ENCODE results near the gene TRAPPC3. TPM values are rescaled to one million over a fixed set of nuclear protein-coding genes. Genes with fewer than 3 reads are reported as not detected.
A peak's percentile ranks its signal among the peaks of the same experiment; 100 is the strongest.

TRAPPC3 gene
- total RNA-seq, 4 donors from 2014 or later: 101 to 156 (median 148) TPM

GRCh38 chr1:36175137-36176095, 26.1 kb upstream of the TRAPPC3 start:
- 72 to 77% methylated on average over 6 to 11 of the region's 11 CpGs for WGBS, 2 donors
- no peaks in the 10 kb centered on the region for H3K9me3 ChIP-seq
- H3K27ac ChIP-seq: peak overlapping the region; percentile 60 to 85 (median 63)
- peak; percentile 62 to 65 for DNase-seq
- peaks cover 27 to 31% of the 10 kb centered on the region in 2 donors for H3K4me1 ChIP-seq
- H3K36me3 ChIP-seq: peaks cover 82 to 88% of the 10 kb centered on the region in 2 donors
- no peak overlapping the region for H3K4me3 ChIP-seq (replicated peaks in 1 of 3)
- TF ChIP-seq, protein P1, sequence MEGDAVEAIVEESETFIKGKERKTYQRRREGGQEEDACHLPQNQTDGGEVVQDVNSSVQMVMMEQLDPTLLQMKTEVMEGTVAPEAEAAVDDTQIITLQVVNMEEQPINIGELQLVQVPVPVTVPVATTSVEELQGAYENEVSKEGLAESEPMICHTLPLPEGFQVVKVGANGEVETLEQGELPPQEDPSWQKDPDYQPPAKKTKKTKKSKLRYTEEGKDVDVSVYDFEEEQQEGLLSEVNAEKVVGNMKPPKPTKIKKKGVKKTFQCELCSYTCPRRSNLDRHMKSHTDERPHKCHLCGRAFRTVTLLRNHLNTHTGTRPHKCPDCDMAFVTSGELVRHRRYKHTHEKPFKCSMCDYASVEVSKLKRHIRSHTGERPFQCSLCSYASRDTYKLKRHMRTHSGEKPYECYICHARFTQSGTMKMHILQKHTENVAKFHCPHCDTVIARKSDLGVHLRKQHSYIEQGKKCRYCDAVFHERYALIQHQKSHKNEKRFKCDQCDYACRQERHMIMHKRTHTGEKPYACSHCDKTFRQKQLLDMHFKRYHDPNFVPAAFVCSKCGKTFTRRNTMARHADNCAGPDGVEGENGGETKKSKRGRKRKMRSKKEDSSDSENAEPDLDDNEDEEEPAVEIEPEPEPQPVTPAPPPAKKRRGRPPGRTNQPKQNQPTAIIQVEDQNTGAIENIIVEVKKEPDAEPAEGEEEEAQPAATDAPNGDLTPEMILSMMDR (IDR thresholded peaks at IDR 0.05): no peak
- no peak for TF ChIP-seq POLR2A (IDR thresholded peaks at IDR 0.05)
- intact Hi-C loops (cut with DNase I): no loop called here
- no peaks in the 10 kb centered on the region for H3K27me3 ChIP-seq

DNA sequence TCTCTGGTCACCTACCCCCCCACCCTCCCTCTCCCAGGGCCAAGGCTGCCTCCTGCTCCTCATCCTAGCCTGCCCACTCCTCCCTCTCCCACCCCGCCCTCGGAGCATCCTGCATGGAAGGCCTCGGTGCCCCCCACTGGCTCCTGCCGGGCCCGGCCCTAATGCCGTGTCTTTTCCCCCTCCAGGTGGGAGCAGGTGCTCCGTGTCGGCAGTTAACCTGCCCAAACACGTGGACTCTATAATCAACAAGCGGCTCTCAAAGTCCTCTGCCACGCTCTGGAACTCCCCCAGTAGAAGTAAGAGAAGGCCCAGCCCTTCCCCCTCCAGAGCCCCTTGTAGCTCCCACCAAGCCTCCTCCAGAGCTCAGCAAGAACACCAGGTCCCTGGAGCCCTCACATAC, 25.4 kb upstream of the TRAPPC3 start:
- TF ChIP-seq, protein P1 (IDR thresholded peaks at IDR 0.05): no peak
- no peak for TF ChIP-seq POLR2A (IDR thresholded peaks at IDR 0.05)
- H3K4me3 ChIP-seq (replicated peaks in 1 of 3): no peak overlapping the region
- H3K27ac ChIP-seq: peak overlapping the region; percentile 61 to 85 (median 63)
- H3K27me3 ChIP-seq: no peaks in the 10 kb centered on the region
- DNase-seq: peak; percentile 75 to 76
- H3K9me3 ChIP-seq: no peaks in the 10 kb centered on the region
- intact Hi-C loops (cut with DNase I): no loop called here
- peaks cover 34 to 38% of the 10 kb centered on the region in 2 donors for H3K4me1 ChIP-seq
- peaks cover 75 to 81% of the 10 kb centered on the region in 2 donors for H3K36me3 ChIP-seq
- 28 to 42% methylated on average over 11 of the region's 11 CpGs for WGBS, 2 donors

- no peaks in the 10 kb centered on the region for H3K9me3 ChIP-seq
These were observed 23.7 kb upstream of the TRAPPC3 start for GRCh38 chr1:36172983-36173382.

DNA sequence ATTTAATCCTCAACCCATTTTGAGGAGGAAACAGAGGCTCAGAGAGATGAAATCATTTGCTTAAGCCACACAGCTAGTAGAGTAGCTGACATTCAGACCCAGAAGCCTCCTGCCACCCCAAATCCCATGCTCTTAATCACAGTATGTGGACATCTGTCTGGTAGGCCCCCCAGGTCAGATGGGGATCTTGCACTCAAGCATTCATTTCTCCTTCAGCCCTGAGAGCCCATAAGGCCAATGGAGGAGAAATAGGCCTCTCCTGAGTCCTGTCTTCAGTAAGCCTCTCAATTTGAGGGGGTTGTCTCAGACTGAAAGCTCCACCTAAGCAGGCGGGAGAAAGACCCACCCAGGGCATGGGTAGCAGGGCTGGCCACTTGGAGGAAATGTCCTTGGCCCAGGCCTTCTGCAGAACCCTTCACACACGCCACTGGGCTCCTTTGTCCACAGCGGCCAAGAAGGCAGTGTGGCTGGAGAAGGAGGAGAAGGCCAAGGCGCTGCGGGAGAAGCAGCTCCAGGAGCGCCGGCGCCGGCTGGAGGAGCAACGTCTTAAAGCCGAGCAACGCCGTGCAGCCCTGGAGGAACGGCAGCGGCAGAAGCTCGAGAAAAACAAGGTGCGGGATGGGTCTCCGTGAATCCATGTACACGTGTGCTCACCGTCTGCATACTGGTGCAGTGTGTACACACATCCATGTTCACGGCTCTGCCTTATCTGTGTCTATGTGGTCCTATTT, 22.9 kb upstream of the TRAPPC3 start:
- Histone ChIP-seq H3K27ac (no peak overlapping the region), H3K4me1 (peaks cover 43 to 56% of the 10 kb centered on the region in 2 donors), H3K27me3 (no peaks in the 10 kb centered on the region), H3K9me3 (no peaks in the 10 kb centered on the region), H3K36me3 (peaks cover 50 to 55% of the 10 kb centered on the region in 2 donors), H3K4me3 (replicated peaks in 1 of 3) (no peak overlapping the region)
- TF ChIP-seq POLR2A (IDR thresholded peaks at IDR 0.05): no peak
- TF ChIP-seq, protein P1 (IDR thresholded peaks at IDR 0.05): no peak
- DNase-seq: no peak
- intact Hi-C loops (cut with DNase I): no loop called here
- WGBS, 2 donors: 95 to 97% methylated on average over 21 of the region's 21 CpGs

More at GRCh38 chr1:36172983-36173382, 23.7 kb upstream of the TRAPPC3 start:
- no peak for DNase-seq
- TF ChIP-seq POLR2A (IDR thresholded peaks at IDR 0.05): no peak
- TF ChIP-seq, protein P1 (IDR thresholded peaks at IDR 0.05): no peak
- Histone ChIP-seq H3K36me3 (peaks cover 58 to 63% of the 10 kb centered on the region in 2 donors), H3K4me1 (peaks cover 43 to 51% of the 10 kb centered on the region in 2 donors), H3K27me3 (no peaks in the 10 kb centered on the region), H3K4me3 (replicated peaks in 1 of 3) (no peak overlapping the region), H3K27ac (peak overlapping the region in 1 of 3 donors; percentile 5)
- intact Hi-C loops (cut with DNase I): no loop called here
- WGBS, 2 donors: 93 to 98% methylated on average over 2 of the region's 2 CpGs
